DMS153 treated with DMSO at 0.1 percent for 48 hours (cell line): ENCODE measurements around the gene CPPED1.
"Not testable (repeated sequence)": the region's sequence is repeated elsewhere in the genome, so short reads cannot be mapped to it uniquely, and the experiment has no call there.

Experiments used
- DNase-seq: peaks from one replicate; lab custom pipeline; 2025; ENCODE audit not compliant: unreplicated experiment; lab: John Stamatoyannopoulos, UW

Gene CPPED1

GRCh38 chr16:12767897-12768296 is 35.8 kb downstream of the CPPED1 start:
- DNase-seq, result no peak

GRCh38 chr16:12766853-12767252 is 36.8 kb downstream of the CPPED1 start:
- DNase-seq, result no peak

DNA sequence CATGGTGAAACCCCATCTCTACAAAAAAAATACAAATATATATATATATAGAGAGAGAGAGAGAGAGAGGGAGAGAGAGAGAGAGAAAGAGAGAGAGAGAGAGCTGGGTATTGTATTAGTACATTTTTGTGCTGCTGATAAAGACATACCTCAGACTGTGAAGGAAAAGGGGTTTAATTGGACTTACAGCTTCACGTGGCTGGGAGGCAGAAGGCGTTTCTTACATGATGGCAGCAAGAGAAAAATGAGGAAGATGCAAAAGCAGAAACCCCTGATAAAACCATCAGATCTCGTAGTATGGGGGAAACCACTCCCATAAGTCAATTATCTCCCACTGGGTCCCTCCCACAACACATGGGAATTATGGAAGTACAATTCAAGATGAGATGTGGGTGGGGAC is 37.5 kb downstream of the CPPED1 start:
- DNase-seq, result not testable (repeated sequence)

GRCh38 chr16:12764813-12765488 is 38.7 kb downstream of the CPPED1 start:
- no peak for DNase-seq

DNA sequence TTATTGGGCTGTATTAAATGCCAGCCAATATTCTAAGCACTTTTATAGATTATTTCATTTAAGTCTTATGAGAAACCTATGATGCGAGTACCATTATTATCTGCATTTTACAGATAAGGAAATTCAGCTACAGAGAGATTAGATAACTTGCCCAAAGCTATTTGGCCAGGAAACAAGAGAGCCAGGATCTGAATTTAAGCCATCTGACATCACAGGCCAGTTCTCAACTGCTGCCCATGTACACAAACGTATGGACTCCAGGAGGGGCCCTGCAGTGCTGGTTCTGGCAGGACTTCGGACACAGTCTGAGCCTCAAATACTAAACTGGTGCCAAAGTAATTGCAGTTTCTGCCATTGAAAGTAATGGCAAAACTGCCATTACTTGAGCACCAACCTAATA is 40.2 kb downstream of the CPPED1 start:
- DNase-seq, result no peak

DNA sequence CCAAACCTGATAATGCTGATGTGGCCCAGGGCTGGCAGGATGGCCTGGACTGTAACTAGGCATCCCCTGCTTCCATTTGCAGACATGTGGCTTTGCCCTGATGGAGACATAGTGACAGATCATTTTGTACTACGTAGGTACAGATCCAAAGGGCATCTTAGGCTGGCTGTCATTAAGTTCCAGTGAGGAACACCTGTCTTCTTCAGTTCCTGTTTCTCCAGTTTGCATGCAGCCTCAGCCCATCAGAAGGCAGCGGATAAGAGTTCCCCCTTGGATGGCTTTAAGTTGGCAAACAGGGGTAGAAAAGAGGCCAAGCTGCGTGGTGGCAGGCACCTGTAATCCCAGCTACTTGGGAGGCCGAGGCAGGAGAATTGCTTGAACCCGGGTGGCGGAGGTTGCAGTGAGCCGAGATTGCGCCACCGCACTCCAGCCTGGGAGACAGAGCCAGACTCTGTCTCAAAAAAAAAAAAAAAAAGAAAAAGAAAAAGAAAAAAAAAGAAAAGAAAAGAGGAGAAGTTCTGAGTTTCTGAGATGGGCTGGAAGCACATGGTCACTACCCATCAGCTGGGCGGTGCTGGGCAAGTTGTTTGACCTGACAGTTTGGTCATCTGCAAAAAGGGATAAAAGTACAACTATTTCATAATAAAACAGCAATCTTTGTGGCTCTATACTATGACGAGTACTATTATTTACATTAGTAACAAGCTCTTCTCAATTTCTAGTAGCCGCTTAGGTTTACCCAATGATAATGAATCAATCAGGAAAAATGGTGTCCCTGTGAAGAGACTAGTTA is 42.7 kb downstream of the CPPED1 start:
- DNase-seq, result no peak

- no peak for DNase-seq
These were observed 44.8 kb downstream of the CPPED1 start for GRCh38 chr16:12758670-12759558.

- no peak for DNase-seq
These were observed 45.5 kb downstream of the CPPED1 start for GRCh38 chr16:12758031-12758669.

DNA sequence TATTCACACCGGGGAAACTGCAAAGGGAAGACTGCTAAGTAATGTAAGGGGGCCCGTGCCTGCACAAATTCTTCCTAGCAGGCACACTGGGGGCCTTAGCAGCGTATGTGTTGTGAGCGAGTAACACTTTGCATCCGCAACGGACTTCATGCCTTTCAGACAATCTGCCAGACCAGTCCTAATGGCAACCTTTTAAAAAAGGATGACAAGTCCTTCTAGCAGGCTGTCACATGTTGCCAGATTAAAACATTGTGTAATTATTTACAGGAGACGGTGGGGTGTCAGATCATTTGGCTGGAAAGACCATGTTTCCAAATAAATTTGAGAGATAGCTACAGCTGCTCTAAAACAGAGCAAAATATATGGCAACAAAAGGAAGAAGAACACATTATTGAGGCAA is 46.1 kb downstream of the CPPED1 start:
- no peak for DNase-seq

DNA sequence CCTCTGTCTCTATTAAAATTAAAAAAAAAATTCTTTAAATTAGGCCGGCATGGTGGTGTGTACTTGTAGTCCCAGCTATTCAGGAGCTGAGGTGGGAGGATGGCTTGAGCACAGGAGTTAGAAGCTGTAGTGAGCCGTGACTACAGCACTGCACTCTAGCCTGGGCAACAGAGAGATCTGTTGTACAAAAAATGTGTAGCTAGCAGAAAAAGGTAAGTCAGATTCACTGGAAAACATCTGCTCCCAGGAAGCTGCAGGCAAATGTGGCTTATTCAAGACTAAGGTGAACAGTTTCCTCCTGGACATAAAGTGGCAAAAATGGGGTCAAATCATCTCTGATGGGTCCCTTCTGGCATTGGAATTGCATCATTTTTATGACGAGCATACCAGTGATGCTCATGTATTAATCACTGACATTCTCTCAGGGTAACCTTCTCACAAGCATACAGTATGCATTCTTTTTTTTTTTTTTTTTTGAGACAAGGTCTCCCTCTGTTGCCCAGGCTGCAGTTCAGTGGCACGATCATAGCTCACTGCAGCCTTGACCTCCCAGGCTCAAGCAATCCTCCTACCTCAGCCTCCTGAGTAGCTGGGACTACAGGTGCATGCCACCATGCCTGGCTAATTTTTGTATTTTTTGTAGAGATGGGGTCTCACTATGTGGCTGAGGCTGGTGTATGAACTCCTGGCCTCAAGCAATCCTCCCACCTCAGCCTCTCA is 48.7 kb downstream of the CPPED1 start:
- DNase-seq, result no peak

DNA sequence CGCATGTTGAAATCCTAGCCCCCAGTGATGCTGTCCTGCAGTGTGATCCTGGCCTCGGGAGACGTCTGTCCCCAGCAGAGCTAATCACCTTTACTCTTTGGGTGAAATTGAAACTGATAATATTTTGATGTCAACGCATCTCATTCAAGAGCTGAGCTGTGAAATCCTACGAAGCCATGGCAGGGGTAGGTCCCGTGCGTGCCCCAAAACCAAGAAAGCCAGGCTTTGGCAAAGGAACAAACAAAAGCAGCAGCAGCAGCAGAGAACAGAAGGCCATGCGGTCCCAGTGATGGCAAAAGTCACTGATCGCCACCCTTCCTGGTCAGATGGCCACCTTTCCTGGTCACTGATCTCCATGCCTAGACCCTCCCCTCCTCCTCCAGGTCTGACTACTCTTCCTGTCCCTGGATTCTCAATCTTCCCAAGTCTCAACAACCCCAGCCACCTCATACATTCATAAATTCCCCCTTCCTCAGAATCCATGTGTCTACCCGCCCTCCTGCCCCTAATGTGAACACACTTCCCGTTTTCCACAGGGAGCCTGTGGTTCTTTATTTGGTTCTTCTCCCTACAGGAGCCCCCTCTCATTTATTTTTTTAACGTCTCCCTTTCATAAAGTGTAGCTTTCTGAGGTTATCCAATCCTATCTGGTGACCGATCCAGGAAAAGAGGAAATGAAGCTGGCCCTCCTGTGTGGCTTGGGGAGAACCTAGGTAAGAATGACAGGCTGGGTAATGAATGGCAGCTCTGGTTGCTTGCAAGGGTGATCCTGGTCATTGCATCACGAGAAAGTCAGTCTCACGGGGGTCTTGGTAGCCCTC is 50.3 kb downstream of the CPPED1 start:
- DNase-seq, result no peak

- DNase-seq, result no peak
These were observed 51.5 kb downstream of the CPPED1 start for GRCh38 chr16:12752159-12752558.

DNA sequence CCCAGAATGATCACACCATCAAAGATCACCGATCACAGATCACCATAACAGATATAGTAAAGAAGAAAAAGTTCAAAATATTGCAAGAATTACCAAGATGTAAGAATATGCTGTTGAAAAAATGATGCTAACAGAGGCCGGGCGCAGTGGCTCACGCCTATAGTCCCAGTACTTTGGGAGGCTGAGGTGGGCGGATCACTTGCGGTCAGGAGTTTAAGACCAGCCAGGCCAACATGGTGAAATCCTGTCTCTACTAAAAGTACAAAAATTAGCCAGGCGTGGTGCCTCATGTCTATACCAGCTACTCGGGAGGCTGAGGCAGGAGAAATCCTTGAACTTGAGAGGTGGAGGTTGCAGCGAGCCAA is 53.2 kb downstream of the CPPED1 start:
- DNase-seq, result no peak

DNA sequence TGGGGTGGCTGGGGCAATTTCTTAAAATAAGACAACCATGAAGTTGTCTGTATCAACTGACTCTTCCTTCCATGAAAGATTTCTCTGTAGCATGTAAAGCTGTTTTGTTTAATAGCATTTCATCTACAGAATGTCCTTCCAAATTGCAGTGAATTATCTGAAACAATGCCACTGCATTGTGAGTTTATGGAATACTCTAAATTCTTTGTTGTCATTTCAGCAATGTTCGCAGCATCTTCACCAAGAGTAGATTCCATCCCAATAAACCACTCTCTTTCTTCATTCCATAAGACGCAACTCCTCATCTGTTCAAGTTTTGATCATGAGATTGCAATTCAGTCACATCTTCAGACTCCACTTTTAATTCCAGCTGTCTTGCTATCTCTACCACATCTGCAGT is 54.6 kb downstream of the CPPED1 start:
- no peak for DNase-seq

DNA sequence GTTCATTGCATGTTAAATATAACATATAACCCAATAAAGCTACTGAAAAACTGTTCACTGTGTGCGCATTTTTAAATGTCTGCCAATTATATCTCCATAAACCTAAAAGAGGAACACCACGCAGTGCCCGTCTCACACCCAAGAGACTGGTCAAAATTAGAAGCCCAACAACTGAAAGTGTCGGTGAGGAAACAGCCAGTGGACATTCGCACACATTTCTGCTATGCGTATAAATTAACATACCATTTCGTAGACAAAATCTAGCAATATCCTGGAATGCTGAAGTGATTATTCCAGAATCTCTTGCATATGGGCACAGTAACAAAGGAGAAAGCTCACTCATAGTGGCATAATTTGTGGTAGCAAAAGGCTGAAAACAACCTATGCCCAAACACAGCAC is 55.9 kb downstream of the CPPED1 start:
- DNase-seq, result no peak

DNA sequence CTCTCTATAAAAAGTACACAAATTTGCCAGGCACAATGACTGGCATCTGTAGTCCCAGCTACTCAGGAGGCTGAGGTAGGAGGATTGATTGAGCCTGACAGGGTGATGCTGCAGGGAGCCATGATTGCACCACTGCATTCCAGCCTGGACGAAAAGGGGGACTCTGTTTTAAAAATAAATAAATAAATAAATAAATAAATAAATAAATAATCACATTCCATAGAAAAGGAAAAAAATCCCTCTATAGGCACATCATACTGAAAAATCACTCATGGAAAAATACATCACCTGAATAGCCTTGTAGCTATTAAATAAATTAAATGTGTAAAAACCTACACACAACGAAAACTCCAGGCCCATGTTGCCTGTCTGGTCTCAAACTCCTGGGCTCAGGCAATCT is 56.4 kb downstream of the CPPED1 start:
- DNase-seq, result no peak

DNA sequence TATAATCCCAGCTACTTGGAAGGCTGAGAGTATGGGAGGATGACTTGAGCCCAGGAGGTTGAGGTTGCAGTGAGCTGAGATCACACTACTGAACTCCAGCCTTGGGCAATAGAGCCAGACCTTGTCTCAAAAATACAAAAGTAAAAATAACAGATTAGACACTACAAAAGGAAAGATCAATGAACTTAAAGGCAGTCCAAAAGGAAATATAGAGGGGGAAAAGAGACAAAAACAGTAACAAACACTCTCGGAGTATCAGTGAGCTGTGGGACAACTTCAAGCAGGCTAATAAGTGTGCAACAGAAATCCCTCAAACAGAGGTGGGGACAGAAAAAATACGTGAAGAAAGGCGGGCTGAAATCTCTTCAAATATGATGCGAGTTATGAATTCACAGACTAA is 58.8 kb downstream of the CPPED1 start:
- DNase-seq, result no peak

- DNase-seq, result no peak
These were observed 60.9 kb downstream of the CPPED1 start for GRCh38 chr16:12742741-12743140.

DNA sequence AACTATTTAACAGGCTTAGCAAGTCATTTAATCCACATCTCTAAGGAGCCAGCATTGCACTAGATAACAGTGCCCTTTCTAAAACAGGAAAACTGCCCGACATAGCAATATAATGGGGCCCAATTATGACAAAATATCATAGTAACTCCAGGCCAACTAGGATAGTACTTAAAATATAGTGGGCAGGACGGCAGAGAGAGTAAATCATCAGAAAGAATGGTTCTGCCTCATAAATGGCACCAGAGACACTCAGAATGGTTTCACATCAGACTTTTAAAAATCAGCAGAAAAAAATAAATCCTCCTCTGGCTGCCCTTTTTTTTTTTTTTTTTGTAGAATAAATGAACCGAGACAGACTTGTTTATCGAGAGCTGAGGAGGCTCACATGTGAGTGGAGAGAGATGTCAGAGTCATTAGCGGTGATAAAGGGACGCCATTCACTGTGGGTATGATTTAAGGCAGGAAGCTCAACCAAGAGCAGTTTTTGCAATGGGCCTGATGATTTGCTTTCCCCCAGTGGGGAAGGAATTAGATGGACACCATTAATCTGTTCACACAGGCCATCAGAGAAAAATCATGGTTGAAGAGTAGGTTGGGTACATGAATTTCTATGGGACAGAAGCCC is 62.6 kb downstream of the CPPED1 start:
- DNase-seq, result no peak
